ENCODE data around the gene GFPT2. TPM values are rescaled to one million over a fixed set of nuclear protein-coding genes. Genes with fewer than 3 reads are reported as not detected.

GFPT2 gene
- total and polyA plus RNA-seq, 12 donors = 1.9 to 20.1 (median 9.3) TPM

DNA sequence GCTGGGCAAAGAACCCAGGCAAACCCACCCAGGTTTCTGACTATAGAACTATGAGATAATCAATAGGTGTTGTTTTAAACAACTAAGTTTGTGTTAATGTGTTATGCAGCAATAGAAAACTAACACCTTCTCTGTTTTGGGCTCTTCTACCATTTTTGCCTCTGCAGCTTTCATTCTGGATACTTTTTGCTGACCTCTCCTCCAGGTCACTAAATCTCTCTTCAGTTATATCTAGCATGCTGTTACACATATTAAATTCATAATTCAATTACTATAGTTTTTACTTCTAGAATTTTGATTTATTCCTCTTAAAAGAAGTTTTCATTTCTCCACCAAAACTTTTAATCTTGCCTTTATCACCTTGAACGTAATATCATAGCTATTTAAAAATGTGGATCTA lies 78.4 kb downstream of the GFPT2 start:
- Histone ChIP-seq H3K27ac (no peak overlapping the region), H3K27me3 (no peaks in the 10 kb centered on the region), H3K4me3 (no peak overlapping the region), H3K9me3 (replicated peaks in 1 of 3) (peaks cover 0 to 39% (median 8%) of the 10 kb centered on the region in 3 donors), H3K36me3 (replicated peaks in 1 of 2) (peaks cover 0 to 16% of the 10 kb centered on the region in 2 donors), H3K4me1 (replicated peaks in 1 of 2) (no peaks in the 10 kb centered on the region)
- WGBS, 4 donors = 96 to 98% (median 97%) methylated on average over 1 of the region's 1 CpG
- no peak for DNase-seq
- intact Hi-C loops (cut with DNase I) = no loop called here
- no peak for TF ChIP-seq POLR2A (IDR thresholded peaks at IDR 0.05)
- TF ChIP-seq, protein P1, sequence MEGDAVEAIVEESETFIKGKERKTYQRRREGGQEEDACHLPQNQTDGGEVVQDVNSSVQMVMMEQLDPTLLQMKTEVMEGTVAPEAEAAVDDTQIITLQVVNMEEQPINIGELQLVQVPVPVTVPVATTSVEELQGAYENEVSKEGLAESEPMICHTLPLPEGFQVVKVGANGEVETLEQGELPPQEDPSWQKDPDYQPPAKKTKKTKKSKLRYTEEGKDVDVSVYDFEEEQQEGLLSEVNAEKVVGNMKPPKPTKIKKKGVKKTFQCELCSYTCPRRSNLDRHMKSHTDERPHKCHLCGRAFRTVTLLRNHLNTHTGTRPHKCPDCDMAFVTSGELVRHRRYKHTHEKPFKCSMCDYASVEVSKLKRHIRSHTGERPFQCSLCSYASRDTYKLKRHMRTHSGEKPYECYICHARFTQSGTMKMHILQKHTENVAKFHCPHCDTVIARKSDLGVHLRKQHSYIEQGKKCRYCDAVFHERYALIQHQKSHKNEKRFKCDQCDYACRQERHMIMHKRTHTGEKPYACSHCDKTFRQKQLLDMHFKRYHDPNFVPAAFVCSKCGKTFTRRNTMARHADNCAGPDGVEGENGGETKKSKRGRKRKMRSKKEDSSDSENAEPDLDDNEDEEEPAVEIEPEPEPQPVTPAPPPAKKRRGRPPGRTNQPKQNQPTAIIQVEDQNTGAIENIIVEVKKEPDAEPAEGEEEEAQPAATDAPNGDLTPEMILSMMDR (IDR thresholded peaks at IDR 0.05) = no peak

DNA sequence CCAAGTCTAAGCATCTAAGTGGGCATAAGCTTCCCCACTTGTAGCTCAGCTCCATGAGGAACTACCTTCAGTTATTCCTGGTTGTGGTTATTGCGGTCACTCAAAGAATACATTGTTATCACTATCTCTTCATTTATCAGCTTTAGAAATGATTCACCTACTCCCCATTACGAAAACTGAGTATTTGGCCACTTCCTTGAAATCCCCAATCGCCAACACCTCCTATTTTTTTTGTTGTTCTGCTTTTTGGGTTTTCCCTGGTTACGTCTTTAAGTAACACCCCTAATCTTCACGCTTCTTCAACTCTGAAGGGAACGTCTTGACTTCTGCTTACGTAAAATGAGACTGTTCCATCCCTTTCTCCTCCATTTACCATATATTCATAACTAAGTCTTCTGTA lies 81.9 kb downstream of the GFPT2 start:
- whole genome bisulfite sequencing, 4 donors = 75 to 95% (median 88%) methylated on average over 7 of the region's 7 CpGs
- H3K36me3 ChIP-seq (replicated peaks in 1 of 2) = peaks cover 0 to 7% of the 10 kb centered on the region in 2 donors

DNA sequence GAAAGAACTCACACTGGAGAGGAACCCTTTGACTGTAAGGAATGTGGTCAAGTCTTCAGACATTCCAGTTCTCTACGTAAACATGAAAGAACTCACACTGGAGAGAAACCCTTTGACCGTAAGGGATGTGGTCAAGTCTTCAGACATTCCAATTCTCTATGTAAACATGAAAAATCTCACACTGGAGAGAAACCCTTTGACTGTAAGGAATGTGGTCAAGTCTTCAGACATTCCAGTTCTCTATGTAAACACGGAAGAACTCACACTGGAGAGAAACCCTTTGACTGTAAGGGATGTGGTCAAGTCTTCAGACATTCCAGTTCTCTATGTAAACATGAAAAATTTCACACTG lies 93.9 kb downstream of the GFPT2 start:
- peaks cover 11 to 96% (median 34%) of the 10 kb centered on the region in 3 donors for H3K9me3 ChIP-seq (replicated peaks in 1 of 3)
- TF ChIP-seq, protein P1 (IDR thresholded peaks at IDR 0.05) = no peak
- TF ChIP-seq POLR2A (IDR thresholded peaks at IDR 0.05) = no peak
- no peak overlapping the region for H3K4me3 ChIP-seq
- intact Hi-C loops (cut with DNase I) = no loop called here
- 51 to 99% (median 80%) methylated on average over 3 of the region's 3 CpGs for WGBS, 4 donors
- no peaks in the 10 kb centered on the region for H3K27me3 ChIP-seq
- DNase-seq = no peak
- H3K36me3 ChIP-seq (replicated peaks in 1 of 2) = peaks cover 0 to 20% of the 10 kb centered on the region in 2 donors
- H3K4me1 ChIP-seq (replicated peaks in 1 of 2) = no peaks in the 10 kb centered on the region
- H3K27ac ChIP-seq = no peak overlapping the region

More for the DNA sequence above, 81.9 kb downstream of the GFPT2 start:
- no peak for TF ChIP-seq POLR2A (IDR thresholded peaks at IDR 0.05)
- peaks cover 0 to 55% (median 8%) of the 10 kb centered on the region in 3 donors for H3K9me3 ChIP-seq (replicated peaks in 1 of 3)
- H3K4me1 ChIP-seq (replicated peaks in 1 of 2) = no peaks in the 10 kb centered on the region
- H3K4me3 ChIP-seq = no peak overlapping the region
- H3K27ac ChIP-seq = no peak overlapping the region
- no peaks in the 10 kb centered on the region for H3K27me3 ChIP-seq
- no peak for DNase-seq
- intact Hi-C loops (cut with DNase I) = no loop called here

DNA sequence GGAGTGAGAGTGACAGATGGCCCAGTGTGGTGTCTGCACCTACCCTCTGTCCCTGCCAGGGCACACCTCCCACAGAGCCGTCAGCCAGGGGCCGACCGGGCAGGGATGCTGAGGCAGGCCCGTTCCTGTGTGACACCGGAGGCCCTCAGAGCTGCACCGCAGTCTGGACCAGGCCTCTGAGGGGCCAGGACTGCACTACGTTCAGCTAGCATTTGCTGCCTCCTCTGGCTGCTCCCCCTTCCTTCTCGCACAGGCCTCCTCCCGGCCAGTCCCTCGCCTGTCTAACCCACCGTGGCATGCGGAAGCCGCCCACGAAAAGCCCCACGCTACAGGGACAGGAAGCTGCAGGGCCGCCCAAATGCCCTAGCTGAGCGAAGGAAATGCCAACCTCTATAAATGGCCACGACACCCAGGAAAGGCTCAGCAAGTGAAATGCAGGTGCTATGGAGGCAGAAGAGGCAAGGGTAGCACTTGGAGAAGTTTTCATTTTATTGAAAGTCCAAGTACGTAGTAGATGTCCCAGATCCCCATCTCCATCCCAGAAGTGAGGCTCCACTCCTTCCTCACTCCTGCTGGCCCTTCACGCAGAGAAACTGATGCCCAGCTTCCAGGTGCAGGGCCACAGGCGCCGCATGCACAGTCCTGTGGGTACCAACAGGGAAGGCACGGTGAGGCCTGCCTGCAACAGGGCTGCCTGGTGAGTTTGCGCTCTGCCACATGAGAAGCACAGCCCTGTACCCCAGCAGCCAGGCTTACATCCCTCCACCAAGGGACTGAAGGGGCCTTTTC lies 99.9 kb downstream of the GFPT2 start:
- WGBS, 4 donors = 96 to 100% (median 98%) methylated on average over 13 to 24 of the region's 24 CpGs
- DNase-seq = no peak
- H3K36me3 ChIP-seq (replicated peaks in 1 of 2) = peaks cover 0 to 5% of the 10 kb centered on the region in 2 donors
- H3K4me3 ChIP-seq = no peak overlapping the region
- no peaks in the 10 kb centered on the region for H3K4me1 ChIP-seq (replicated peaks in 1 of 2)
- H3K27ac ChIP-seq = no peak overlapping the region
- H3K27me3 ChIP-seq = no peaks in the 10 kb centered on the region
- intact Hi-C loops (cut with DNase I) = no loop called here
- H3K9me3 ChIP-seq (replicated peaks in 1 of 3) = peaks cover 0 to 80% (median 10%) of the 10 kb centered on the region in 3 donors
- TF ChIP-seq POLR2A (IDR thresholded peaks at IDR 0.05) = no peak
- TF ChIP-seq, protein P1 (IDR thresholded peaks at IDR 0.05) = no peak

DNA sequence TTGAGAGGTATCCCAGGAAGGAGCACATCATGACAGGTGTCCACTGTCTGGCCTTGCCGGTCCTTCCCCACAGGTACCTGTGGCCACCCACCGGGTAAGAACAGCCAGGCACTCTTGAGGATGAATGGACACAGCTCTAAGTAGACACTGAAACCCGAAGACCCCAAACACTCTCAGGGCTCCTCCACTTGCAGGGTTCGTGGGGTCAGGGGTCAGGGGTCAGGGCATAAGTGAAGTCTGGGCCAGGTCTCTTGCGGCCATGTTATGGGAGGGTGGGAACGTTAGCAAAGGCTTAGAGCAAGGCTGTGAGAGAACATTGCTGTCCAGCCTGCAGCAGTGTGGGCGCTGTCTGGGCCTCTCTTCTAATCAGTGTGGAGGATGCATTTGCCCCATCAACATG lies 101.2 kb downstream of the GFPT2 start:
- intact Hi-C loops (cut with DNase I) = no loop called here
- TF ChIP-seq POLR2A (IDR thresholded peaks at IDR 0.05) = no peak

More for the DNA sequence above, 101.2 kb downstream of the GFPT2 start:
- no peak overlapping the region for H3K4me3 ChIP-seq
- WGBS, 4 donors = 98 to 99% (median 98%) methylated on average over 7 of the region's 7 CpGs
- H3K36me3 ChIP-seq (replicated peaks in 1 of 2) = peaks cover 0 to 8% of the 10 kb centered on the region in 2 donors
- DNase-seq = no peak
- peaks cover 0 to 67% (median 0%) of the 10 kb centered on the region in 3 donors for H3K9me3 ChIP-seq (replicated peaks in 1 of 3)
- H3K4me1 ChIP-seq (replicated peaks in 1 of 2) = no peaks in the 10 kb centered on the region
- no peaks in the 10 kb centered on the region for H3K27me3 ChIP-seq
- no peak overlapping the region for H3K27ac ChIP-seq
